ENCODE results near the gene HAND1.

The HAND1 gene

DNA sequence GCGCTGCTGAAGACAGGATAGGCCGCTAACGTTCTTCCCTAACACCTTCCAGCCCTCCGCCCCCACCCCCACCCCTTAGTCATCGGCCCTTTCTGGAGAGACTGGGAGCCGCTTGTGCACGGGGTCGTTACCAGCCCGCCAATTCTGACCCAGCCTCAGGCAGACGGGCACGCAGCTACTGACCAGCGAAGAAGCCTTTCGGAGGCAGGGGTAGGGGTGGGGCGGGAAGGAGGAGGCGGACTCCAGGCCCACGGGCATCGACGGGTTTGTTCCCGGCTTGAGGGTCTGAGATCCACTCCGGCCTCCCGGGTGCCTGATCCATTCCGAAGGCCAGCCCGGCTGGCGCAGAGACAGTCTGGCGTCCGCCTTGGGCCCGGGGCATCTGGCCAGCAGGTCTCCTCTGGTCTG, 729 bp upstream of the HAND1 start:
- no peak for DNase-seq (ENCODE audit: low spot score)

DNA sequence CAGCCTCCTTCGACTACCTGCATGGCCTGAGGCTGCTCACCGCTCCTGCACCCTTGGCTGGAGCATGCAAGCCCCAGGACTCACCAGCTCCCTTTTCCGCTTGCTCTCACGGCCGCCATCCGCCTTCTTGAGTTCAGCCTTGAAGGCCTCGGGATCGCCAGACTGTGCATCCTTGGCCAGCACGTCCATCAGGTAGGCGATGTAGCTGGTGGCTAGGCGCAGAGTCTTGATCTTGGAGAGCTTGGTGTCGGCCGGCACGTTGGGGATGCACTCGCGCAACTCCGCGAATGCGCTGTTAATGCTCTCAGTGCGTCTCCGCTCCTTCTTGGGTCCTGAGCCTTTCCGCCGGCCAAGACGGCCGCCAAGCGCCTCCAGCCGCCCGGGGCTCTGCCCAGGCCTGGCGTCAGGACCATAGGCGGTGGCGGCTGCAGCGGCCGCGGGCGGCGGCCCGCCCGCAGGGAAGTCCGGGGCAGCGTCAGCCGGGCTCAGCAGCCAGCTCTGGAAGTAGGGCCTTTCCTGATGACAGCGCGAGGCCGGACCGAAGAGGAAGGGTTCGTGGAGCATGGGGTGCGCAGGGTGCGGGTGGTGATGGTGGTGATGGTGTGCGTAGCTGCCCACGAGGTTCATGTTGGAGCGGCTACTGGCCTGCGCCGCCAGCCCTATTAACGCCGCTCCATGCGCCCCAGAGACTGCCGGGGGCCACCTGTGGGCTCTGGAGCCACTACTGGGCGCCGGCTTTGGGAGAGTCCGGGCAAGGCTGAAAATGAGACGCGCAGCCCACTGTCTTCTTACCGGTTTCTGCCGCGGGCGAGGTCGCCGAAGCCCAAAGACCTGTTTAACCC, 424 bp downstream of the HAND1 start:
- no peak for DNase-seq (ENCODE audit: low spot score)

GRCh38 chr5:154476354-154477205, 1.4 kb downstream of the HAND1 start:
- DNase-seq (ENCODE audit: low spot score) = no peak

- no peak for DNase-seq (ENCODE audit: low spot score)
These were observed 2.3 kb downstream of the HAND1 start for GRCh38 chr5:154475591-154476353.

- DNase-seq (ENCODE audit: low spot score) = no peak
These were observed 3.4 kb downstream of the HAND1 start for GRCh38 chr5:154474396-154475334.

GRCh38 chr5:154473581-154474283, 4.3 kb downstream of the HAND1 start:
- no peak for DNase-seq (ENCODE audit: low spot score)

DNA sequence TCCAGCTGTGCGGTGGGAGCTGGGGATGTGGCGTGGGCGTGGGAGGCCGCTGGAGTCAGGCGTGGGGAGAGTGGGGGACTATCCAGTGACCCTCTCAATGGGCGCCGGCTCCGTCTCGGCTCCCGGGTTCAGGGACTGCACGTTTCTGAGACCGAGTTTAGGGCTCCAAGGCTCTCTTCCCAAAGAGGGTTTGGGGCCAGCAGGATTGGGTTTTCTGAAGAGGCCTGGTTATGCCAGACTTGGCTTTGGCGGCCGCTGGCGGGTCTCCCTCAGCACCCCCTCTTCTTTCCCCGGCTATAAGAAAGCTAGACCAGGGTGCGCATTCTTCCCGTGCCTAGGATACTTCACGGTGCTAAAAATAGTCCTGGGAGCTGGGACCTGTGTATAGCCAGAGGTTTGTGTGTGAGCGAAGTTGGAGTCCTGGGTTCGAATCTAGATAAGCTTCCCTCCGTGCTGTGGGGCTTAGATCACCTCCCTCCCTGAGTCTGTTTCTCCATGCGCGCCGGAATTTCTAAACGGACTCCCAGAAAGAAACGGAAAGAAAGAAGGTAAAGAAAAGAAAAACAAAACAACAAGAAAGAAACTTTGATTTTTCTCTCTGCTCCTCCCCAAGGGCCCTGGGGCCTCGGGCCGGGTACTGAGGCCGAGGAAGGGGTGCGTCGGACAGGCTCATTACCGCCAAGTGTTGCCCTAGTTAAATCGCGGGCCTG, 5.0 kb downstream of the HAND1 start:
- DNase-seq (ENCODE audit: low spot score) = no peak

DNA sequence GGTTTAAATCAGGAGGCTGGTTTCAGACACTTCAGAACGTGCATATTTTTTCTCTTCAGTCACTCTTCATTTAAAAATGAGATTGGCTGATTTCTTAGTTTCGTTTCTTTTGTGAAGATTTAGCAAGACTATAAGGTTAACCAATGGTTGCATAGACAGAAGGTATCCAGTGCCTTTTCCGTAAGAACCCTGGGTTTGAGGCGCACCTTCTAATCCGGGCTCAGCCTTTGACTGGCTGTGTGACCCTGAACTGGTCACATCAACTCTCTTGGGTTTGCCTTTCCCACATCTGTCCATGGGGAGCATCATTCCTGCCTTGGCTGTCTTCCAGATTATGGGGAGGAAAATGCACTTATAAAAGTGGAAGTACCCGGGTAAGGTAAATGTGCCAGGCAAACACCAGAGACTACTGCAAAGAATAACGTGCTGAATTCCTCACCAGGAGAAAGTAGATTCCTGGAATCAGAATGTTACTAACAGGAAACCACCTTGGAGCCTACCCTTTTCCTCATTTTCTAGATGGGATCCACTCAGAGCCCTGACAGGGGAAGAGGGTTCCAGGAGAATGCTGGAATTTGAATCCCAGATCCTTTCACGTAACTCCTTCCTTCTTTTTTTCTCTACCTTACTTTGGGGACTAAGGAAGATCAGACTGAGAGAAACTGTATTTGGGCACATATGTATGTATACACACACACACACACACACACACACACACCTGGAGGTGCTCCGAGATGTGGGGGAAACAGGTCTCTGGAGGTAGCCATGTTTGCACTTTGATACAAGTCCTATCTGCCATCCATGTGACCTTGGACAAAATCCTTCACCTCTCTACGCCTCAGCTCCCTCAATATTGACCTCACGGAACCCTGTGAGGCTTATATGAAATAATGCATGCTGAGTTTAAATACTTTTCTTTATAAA, 6.8 kb downstream of the HAND1 start:
- DNase-seq (ENCODE audit: low spot score) = no peak

GRCh38 chr5:154470137-154470536, 7.9 kb downstream of the HAND1 start:
- DNase-seq (ENCODE audit: low spot score) = no peak

DNA sequence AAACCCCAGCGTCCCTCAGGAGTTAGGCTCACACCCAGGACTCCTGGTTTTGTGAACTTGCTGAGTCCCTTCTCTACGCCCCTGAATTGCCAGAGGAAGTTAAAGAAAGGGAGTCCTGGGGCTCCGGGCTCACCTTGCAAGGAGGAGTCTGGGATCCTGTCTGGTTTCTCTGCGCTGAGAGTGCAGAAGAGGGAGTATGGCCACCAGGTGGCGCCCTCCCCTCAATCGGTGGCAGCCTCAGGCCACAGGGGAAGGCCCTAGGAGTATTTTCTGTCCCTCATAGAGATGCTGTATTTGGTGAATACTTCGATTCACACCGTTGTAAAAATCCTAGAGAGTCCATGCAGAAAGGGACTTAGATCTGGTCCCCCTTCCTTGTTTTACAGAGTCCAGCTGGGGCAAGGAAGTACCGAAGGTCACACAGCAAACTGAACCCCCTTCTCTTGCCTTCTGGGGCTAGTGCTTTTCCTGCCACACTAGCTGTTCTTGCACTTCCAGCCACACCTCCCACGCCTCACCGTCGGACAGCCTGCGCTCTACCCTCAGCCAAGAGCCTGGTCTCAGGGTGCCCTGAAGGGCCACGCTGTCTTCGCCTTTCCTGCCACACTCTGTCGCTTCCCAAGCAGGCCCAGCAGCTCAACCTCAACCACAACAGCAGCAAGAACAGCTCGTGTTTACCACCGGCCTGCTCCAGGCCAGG, 10.2 kb downstream of the HAND1 start:
- DNase-seq (ENCODE audit: low spot score) = peak; percentile 67

- no peak for DNase-seq (ENCODE audit: low spot score)
These were observed 11.4 kb downstream of the HAND1 start for GRCh38 chr5:154466671-154467070.

DNA sequence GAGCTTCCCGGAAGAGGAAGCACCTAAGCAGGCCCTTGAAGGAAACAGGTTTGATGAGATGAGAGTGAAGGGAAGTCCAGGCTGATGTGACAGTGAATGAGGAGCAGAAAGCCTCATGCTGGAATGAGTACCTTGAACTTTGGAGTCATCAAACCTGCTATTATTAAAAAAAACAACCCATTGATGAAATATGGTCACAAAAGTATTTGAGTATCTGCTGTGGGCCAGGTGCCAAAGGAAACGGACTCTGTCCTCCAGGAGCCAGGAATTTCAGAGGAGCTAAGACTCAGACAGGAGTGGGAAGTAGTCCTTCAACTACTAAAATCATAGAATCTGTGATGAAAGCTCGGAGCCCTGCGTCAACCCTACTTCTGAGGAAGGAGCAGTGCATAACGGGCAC, 11.9 kb downstream of the HAND1 start:
- no peak for DNase-seq (ENCODE audit: low spot score)

GRCh38 chr5:154465169-154465568, 12.9 kb downstream of the HAND1 start:
- no peak for DNase-seq (ENCODE audit: low spot score)

DNA sequence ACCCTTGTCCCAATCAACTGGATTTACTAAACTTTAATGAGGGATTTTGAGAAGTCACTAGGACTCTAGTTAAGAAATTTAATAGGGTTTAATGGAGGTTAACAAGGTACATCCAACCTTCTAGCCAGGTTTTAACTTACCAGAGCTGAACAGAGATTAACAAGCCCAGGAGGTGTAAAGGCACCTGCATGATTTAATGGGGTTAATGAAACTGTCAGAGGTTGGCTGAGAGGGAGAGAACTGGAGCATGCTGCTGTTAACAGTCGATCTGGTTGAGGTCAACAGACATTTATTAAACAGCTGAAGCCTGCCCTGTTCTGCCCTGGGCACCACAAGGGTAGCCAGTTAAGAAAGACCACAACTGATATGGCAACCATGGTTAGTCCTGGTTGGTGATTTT, 13.6 kb downstream of the HAND1 start:
- DNase-seq (ENCODE audit: low spot score) = no peak

DNA sequence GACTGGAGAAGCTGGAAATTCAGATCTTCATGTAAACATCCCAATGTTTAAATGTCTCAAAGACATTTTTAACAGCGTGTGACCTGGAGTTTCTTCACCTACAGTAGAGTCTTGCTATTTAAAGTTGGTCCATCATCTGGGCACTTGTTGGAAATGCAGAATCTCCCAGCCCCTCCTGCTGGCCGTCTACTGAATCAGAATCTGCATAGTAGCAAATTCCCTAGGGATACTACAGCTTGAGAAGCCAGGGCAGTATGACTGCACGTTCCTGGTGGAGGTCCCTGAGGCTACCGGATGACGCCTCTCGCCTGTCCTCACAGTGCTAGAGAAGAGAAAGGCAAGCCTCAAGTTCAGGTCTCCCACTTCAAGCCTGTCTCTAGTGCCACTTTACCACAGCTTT, 16.5 kb downstream of the HAND1 start:
- no peak for DNase-seq (ENCODE audit: low spot score)

DNA sequence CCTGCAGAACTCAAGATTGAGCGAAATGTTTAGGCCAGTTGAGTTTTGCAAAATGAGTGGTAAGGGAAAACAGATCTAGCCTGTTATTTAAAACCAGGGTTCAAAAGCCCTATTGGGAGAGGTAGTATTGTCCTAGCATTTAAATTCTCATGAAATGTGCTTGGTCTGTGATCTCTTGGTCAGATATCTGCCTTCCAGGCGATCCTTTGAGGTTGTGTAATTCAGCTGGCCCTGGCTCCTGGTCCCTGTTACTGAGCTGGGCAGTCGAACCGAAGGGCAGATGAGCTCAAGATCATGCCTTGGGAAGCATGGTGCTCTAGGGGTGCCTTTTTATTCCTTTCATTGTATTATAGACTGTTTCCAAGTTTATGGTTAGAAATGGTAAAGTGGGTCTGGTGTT, 17.9 kb downstream of the HAND1 start:
- no peak for DNase-seq (ENCODE audit: low spot score)

- DNase-seq (ENCODE audit: low spot score) = no peak
These were observed 19.0 kb downstream of the HAND1 start for GRCh38 chr5:154459015-154459414.

GRCh38 chr5:154456540-154456939, 21.5 kb downstream of the HAND1 start:
- no peak for DNase-seq (ENCODE audit: low spot score)

Data from CD4-positive, alpha-beta T cell treated with Interleukin-2 at 100 ng/mL for 4 hours (primary cell).